ENCODE results near the gene RGL3.
A peak's percentile ranks its signal among the peaks of the same experiment; 100 is the strongest.
"Not testable (repeated sequence)": the region's sequence is repeated elsewhere in the genome, so short reads cannot be mapped to it uniquely, and the experiment has no call there.

Gene RGL3

GRCh38 chr19:11450570-11451326, 31.6 kb upstream of the RGL3 start:
- no peak for DNase-seq

DNA sequence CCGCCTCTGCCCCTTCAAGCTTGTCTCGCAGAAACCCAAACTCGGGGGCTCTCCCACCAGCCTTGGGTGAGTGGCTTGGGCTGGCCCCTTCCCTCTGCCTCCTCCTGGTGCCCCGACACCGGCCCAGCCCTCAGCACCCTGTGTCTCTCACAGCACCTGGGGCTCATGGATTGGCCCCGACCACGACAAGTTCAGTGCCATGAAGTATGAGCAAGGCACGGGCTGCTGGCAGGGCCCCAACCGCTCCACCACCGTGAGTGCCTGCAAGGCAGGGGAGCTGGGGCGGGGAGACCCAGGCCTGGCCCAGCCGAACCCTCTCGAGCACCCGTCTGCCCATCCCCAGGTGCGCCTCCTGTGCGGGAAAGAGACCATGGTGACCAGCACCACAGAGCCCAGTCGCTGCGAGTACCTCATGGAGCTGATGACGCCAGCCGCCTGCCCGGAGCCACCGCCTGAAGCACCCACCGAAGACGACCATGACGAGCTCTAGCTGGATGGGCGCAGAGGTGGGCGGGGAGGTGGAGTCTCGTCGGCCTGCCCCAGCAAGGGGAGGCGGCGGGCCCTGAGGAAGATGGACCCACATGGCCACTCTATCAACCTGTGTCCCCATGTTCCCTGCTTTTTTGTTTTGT, 29.9 kb upstream of the RGL3 start:
- DNase-seq = no peak

DNA sequence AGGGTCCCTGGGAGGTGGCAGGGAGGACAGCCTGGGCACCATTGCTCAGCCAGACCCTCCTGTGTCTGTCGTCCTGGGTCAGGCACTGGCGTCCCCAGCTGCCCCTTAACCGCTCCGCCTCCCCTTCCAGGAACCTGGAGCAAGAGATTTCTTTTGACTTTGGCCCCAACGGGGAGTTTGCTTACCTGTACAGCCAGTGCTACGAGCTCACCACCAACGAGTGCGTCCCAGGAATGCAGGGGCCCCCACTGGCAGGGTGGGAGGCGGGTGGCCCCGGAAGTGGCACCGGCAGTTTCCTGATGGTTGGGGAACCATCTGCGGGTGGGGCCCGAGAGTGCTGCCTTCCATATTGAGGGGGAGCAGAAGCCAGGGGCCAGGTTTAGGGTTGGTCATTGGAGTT, 29.3 kb upstream of the RGL3 start:
- DNase-seq = no peak

DNA sequence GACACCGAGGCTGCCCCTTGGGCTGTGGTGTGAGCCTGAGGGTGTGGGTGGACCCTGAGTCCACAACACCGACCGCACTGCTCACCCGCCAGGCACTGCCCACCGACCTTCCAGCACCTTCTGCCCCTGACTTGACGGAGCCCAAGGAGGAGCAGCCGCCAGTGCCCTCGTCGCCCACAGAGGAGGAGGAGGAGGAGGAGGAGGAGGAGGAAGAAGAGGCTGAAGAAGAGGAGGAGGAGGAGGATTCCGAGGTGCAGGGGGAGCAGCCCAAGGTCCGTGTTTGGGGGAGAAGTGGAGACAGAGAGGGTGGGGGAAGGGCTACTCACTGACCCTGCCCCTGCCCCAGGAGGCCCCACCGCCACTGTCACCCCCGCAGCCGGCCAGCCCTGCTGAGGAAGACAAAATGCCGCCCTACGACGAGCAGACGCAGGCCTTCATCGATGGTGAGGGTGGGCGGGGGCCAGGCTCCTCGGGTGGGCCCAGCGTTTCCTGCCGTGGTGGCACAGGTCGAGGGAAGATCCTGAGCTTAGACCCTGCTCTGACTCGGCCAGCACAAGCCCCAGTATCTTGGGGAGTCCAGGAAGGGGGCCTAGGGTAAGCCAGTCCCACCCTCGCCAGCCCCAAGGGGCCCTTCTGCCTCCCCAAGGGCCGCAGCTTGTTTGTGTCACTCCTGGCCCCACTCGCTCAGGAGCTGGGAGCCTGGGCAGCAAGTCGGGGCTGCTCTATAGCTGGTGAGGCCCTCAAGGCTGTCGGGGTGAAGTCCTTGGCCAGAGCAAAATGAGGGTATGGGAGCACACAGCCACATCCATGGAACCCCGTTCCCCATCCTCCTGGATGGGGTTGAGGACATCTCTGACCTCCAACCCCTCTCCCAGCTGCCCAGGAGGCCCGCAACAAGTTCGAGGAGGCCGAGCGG, 28.5 kb upstream of the RGL3 start:
- no peak for DNase-seq

DNA sequence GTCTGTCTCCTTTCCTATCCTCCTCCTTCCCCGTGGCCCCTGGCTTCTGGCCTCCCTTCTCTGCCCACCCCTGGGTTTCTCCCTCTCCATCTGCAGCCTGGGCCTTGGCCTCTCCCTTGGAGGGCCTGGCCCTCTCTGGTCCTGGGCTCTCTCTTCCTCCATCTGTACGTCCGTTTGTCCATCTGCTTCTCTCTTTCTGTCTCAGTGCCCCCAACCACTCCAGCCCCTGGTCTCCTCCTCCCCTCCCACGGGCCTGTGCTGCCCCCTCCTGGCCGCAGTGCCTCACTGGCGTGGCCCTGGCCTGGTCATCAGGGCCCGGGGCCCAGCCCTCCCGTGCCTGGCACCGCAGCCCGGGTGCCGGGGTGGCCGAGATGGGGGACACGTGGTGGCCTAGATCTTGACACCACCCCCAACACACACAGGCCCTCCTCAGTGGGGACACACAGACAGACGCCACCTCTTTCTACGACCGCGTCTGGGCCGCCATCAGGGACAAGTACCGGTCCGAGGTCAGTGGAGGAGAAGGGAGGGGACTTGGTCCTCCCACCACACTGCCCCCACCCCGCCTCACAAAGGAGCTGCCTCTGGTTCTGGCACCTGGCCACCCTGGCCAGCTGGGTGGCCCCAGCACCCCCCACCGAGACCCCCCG, 27.7 kb upstream of the RGL3 start:
- peak; percentile 38 for DNase-seq

DNA sequence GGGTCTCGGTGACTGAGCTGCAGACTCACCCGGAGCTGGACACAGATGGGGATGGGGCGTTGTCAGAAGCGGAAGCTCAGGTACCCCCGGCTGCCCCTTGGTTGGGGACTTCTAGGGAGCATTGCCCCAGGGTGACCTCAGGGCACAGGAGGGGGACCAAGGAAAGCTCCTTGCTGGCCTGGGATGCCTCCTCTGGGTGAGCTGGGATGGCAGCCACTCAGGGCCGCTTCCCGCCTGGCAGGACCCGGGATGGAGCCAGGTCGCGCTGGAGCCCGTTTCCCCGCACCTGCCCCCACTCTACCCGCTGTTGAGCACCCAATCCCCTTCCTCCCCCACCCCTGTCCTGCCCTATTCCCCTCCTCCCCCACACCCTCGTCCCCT, 27.1 kb upstream of the RGL3 start:
- no peak for DNase-seq

DNA sequence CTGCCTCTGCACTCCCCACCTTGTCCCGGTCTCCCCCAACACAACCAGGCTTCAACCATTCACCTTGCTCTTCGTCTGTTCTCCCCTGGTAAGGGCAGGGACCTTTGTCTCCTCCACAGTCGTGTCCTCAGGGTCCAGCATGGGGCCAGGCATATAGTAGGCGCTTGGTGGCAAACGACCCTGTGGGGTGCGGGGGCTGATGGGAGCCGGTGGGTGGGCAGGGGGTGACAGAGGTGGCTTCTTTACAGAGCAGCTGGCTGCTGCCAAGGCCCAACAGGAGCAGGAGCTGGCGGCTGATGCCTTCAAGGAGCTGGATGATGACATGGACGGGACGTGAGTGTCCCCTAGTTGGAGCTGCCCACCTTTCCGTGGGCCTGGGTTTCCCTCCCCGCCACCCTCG, 26.0 kb upstream of the RGL3 start:
- DNase-seq = no peak

- no peak for DNase-seq
Measured at GRCh38 chr19:11444059-11444458, 24.9 kb upstream of the RGL3 start.

DNA sequence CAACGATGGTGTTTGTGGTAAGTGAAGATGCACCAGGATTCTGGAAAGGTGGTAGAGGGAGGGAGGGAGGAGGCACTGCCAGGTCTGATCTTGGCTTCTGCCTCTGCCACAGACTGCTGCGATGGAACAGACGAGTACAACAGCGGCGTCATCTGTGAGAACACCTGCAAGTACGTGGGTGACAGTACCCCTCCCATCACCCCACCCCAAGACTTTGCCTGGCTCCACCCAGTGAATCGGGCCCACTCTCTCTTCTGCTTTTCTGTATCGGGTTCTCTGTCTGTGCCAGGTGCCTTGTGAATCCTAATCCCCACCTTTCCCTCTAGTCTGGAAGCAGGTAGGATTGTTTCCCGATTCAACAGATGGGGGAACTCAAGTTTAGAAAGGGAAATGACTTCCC, 18.8 kb upstream of the RGL3 start:
- no peak for DNase-seq

DNA sequence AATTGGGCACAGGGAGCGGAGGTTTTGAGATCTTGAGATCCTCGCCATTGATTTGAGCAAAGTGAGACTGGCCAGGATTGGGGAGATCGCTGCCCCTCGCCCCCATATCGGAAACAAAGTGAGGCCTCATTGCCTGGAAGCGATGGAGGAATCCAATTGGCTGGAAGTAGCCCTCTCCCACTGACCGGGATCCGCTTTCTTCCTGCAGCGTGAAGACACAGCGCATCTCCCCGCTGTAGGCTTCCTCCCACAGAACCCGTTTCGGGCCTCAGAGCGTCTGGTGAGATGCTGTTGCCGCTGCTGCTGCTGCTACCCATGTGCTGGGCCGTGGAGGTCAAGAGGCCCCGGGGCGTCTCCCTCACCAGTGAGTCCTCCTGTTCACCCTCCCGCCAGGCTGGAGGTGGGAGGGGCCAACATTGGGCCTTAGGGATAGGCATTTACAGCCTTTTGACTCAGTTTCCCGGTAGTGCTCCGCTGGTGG, 16.8 kb upstream of the RGL3 start:
- no peak for DNase-seq

GRCh38 chr19:11435057-11435832, 16.1 kb upstream of the RGL3 start, which contains the start of the genes ODAD3 and PRKCSH:
Gene ODAD3, minus strand, starts transcription at chr19:11435121. Its CDS starts 105 bp downstream, at chr19:11435016.
Gene PRKCSH, plus strand, starts transcription at chr19:11435635. Its CDS starts 483 bp downstream, at chr19:11436118.
- peak; percentile 99 for DNase-seq

GRCh38 chr19:11434703-11435056, 15.6 kb upstream of the RGL3 start:
- DNase-seq = no peak

DNA sequence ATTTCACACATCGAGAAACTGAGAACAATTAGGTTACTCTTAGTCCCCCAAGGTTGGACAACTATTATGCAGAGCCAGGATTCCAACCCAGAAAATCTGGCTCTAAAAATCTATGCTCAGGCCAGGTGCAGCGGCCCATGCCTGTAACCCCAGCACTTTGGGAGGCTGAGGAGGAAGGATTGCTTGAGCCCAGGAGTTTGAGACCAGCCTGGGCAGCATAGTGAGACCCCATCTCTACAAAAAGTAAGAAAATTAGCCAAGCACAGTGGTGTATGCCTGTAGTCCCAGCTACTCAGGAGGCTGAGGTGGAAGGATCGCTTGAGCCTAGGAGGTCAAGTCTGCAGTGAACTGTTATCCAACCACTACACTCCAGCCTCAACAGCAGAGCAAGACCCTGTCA, 14.4 kb upstream of the RGL3 start:
- DNase-seq = not testable (repeated sequence)

DNA sequence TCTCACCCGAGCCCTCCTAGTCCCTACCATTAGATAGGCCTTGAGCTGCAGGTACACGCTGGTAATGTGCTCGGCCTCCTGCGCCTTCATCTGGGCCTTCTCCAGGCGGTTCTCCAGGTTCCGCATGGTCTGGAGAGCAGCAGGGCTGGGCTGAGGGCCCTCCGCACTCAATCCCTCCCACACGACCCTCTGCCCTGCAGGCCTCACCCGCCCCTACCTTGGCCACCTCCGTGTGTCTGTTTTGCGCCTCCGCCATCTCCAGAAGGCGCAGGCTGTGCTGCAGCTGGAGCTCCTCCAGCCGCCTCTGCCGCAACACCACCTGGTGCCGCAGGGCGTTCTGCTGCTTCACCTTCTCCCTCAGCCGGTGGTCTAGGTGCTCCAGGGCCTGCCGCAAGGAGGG, 7.5 kb upstream of the RGL3 start:
- no peak for DNase-seq

- no peak for DNase-seq
Measured at GRCh38 chr19:11425719-11426457, 6.8 kb upstream of the RGL3 start.

DNA sequence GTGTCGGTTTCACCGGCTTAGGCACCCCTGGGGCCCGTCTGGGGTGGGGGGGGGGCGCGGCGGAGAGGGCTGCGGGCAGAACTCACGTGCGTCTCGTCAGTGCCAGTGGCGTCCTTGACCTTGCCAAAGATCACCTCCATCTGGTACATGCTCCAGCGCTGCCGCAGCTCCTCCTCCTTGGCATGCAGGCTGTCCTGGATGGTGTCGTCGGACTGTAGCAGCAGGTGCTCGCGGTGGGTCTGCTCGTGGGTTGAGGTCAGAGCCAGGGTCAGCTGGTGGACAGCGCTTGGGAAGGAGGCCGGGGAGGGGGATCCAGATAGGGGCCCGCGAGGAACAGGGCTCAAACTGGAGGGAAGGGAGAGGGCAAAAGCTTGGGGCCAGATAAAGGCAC, 4.7 kb upstream of the RGL3 start:
- DNase-seq = no peak

- DNase-seq = no peak
Measured at GRCh38 chr19:11423164-11423790, 4.2 kb upstream of the RGL3 start.

DNA sequence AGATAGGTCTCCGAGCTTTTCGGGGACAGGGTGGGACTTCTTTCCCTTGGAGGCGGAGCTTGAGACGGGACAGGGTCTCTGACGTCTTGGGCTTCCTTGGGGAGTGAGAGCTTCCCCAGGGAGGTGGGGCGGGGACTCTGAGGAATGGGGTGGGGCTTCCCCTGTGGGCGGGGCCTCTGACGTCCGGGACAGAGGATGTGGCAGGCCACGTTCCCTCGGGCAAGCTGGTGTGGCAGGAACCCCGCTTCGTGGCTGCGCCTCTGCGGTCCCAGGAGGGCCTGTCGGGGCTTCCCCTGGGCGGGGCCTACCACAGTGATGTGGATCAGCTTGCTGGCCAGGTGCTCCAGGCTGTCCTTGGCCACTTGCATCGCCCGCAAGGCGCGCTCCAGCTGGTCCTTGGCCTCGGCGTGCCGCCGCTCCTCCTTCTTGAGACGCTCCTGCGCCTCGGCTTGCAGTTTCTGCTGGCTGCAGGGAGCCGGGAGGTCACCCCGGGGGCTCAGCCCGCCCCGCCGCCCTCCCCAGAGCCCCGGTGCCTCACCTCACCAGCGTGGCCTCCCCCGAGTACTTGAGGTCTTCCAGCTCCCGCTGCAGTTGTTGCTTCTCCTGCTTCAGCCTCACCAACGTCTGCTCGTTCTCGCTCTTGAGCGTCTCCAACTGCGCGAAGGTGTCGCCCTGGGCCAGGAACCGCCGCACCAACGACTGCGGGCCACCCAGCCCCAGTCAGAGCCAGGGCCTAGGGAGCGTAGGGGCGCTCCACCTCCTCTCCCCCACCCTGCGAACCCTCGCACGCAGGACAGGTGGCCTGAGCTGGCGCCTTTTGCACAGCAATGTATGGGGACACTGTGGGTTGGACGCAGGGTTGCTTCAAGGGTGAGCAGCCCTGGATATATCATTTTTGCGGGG, 3.3 kb upstream of the RGL3 start:
- DNase-seq = peak; percentile 27

DNA sequence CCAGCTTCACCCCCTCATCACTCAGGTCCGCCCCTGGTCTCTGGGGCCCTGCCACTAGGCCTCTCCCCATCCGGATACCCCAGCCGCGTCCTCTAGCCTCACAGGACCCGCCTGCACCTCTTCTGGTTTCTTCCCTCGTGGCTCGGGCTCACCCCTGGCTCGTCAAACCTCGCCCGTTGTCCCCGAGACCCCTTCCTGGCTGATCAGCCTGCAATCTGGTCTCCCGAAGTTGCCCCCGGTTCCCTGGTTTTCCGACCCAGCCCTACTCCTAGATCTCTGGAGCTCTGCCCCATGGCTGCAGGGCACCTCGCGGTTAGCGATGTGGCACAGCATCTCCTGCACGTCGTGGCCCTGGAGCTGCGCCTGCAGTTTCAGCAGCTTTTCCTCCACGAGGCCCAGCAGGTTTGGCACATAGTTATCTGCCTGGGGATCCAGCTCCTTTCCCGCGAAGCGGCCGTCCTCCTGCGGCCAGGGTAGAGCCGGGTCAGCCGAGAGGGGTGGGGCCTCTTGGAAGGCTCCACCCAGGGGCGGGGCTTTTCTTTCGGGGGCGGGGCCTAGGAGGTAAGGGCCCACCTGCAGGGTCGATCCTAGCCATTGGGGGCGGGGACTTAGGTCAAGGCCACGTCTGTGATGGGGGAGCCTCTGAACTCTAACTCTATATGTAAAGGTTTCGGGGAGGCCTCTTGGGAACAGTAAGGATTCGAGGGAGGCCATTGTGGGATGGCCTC, 2.4 kb upstream of the RGL3 start:
- peak; percentile 34 for DNase-seq
